Renal cortical epithelial cell (primary cell): ENCODE data around the gene ASIC2. TPM values are rescaled to one million over a fixed set of nuclear protein-coding genes. Genes with fewer than 3 reads are reported as not detected.
"Not testable (repeated sequence)": the region's sequence is repeated elsewhere in the genome, so short reads cannot be mapped to it uniquely, and the experiment has no call there.

Experiments
- DNase-seq: peaks from one replicate; pipeline ENCODE4 v3.0.0-alpha.2; 2011; ENCODE audit warnings: low read depth
- total RNA-seq: library from RNA; depleted of rRNA; stranded (reverse); fragments of >200 nt; gene quantifications from 2 replicates; pipeline ENCODE4 v1.2.3, GENCODE V29; 2014

Gene ASIC2
- total RNA-seq, 1 donor from 2014 or later: 13.6 TPM

DNA sequence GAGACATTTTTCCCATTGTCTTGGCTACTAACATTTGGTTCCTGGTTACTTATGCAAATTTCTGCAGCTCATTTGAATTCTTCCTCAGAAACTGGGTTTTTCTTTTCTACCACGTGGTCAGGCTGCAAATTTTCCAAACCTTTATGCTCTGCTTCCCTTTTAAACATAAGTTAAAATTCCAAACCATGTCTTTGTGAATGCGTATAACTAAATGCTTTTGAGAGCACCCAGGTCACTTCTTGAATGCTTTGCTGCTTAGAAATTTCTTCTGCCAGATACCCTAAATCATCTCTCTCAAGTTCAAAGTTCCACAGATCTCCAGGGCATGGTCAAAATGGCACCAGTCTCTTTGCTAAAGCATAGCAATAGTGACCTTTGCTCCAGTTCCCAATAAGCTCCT lies 305.2 kb downstream of the ASIC2 start:
- DNase-seq: not testable (repeated sequence)

DNA sequence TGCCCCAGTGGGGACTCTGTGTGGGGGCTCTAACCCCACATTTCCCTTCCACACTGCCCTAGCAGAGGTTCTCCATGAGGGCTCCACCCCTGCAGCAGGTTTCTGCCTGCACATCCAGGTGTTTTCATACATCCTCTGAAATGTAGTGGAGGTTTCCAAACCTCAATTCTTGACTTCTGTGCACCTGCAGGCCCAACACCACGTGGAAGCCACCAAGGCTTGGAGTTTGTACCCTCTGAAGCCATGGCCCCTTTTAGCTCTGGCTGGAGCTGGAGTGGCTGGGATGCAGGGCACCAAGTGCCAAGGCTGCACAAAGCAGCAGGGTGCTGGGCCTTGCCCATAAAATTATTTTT lies 305.7 kb downstream of the ASIC2 start:
- DNase-seq: not testable (repeated sequence)

DNA sequence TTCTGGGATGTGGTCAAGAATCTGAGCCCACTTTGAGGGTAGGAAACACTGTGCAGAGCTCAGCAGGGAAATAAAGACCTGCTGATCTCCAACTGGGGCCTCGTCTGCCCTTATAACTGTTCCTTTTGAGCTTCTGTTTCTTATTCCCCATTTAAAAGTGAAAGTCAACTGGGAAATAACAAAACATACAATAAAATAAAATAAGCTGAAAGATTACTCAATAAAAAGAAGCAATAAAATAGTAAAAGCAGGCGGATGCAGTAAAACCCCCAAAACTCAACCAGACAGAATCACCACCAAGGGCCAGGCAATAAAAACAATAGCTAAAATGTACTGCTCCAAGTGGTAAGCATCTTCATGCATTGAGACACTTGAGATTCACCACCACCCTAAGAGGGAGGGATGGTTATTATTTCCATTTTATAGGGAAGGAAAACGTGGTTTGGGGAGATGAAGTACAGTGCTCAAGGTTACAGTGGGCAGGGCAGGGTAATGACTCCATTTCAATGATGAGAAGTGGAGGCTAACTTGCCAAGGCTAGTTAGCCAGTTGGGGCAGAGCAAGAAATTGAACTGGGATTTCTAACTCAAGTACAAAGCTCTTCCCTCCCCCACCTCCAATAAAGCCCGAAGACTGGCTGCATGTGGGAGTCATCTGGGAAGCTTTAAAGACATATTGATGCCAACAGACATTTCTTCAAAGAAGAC lies 307.9 kb downstream of the ASIC2 start:
- no peak for DNase-seq

GRCh38 chr17:32981611-32982010 lies 311.5 kb downstream of the ASIC2 start:
- DNase-seq: not testable (repeated sequence)

- DNase-seq: no peak
Measured at GRCh38 chr17:32980230-32980629, 312.9 kb downstream of the ASIC2 start.

DNA sequence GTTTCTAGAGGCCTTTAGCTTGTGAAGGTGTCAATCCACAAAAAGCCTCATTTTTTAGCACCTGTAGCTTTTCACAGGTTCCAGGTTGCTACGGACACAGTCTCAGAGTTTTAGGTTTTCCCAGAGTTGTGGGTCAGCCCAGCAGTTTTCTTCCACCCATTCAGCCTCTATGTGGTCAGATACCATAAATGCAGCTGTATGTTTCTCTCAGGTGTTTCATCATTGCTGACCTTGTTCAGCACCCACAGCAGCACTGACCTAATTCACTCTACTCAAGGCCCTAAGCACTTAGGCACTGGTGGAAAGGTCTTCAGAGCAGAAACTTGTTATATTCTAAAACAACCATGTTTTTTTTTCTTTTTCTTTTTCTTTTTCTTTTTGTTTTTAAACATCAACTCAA lies 316.5 kb downstream of the ASIC2 start:
- no peak for DNase-seq

DNA sequence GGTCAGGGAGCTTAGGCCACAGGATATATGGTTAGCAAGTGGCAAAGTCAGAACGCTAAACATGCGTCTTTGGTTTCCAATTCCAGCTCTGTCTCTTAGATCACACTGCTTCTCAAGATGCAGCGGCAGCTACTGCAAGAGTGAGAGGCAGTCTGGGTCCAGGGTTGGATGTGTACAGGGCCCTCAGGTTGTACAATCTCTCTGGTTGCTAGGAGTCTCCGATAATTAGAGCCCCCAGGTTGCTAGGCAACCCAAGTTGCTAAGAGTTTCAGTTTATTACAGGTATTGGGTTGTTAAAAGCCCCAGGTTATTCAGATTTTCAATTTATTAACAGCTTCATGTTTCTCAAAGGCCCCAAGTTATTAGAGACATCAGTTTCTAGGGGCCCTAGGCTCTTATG lies 317.0 kb downstream of the ASIC2 start:
- DNase-seq: no peak

GRCh38 chr17:32971171-32971570 lies 321.9 kb downstream of the ASIC2 start:
- peak; percentile 26 for DNase-seq

GRCh38 chr17:32970281-32970680 lies 322.8 kb downstream of the ASIC2 start:
- peak; percentile 1 for DNase-seq

DNA sequence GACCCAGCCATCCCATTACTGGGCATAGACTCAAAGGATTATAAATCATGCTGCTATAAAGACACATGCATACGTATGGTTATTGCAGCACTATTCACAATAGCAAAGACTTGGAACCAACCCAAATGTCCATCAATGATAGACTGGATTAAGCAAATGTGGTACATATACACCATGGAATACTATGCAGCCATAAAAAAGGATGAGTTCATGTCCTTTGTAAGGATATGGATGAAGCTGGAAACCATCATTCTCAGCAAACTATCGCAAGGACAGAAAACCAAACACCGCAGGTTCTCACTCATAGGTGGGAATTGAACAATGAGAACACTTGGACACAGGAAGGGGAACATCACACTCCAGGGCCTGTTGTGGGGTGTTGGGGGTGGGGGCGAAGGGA lies 323.9 kb downstream of the ASIC2 start:
- DNase-seq: not testable (repeated sequence)

DNA sequence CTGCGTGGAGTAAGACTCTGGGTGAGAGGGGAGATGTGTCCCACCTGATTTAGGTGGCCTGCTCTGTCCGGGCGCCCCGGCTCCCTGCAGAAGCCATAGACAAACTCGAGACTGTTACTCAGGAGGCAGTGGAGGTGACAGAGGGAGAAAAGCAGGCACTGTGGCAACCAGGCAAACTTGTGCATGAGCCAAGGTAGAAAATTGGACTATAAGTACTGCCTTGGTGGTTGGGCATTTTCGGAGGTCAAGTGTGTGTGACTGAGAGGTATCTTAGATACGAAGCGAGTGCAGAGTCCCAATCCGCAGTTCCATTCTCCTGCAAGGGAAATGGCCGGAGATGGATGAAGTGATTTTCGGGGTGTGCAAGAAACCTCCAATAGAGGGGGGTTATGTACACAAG lies 328.6 kb downstream of the ASIC2 start:
- no peak for DNase-seq
